OCI-LY7 (cell line): ENCODE results near the gene ATAD1. TPM values are rescaled to one million over a fixed set of nuclear protein-coding genes. Genes with fewer than 3 reads are reported as not detected.

ENCODE experiments used
- BruUV-seq: library from RNA; stranded (reverse); fragments of 400-500 nt; replicated peaks from 2 replicates; lab custom pipeline; 2021; lab: Mats Ljungman, UMichigan
- CTCF ChIA-PET: fragments of 300-600 bp; sonication (Branson Sonifier 250); formaldehyde crosslinking; loops from one replicate; lab custom pipeline; 2022; ENCODE audit warnings: antibody characterized with exemption; ENCODE audit not compliant: unreplicated experiment; lab: Charles Lee
- POLR2A ChIA-PET: fragments of 300-600 bp; sonication (Branson Sonifier 250); formaldehyde crosslinking; loops from one replicate; lab custom pipeline; 2022; ENCODE audit warnings: antibody characterized with exemption; lab: Charles Lee
- DNase-seq: peaks from one replicate; pipeline ENCODE4 v3.0.0-alpha.2; 2015; ENCODE audit warnings: low spot score
- H2AFZ ChIP-seq: fragments of 200-600 bp; sonication (generic), shearing (Covaris generic); 2 replicates; pipeline ENCODE4 v1.6.1; 2014; ENCODE audit warnings: mild to moderate bottlenecking, antibody characterized with exemption, low read length, moderate library complexity
- H3K27ac ChIP-seq: fragments of 200-600 bp; sonication (generic); 2 replicates; pipeline ENCODE4 v1.5.1; 2014; ENCODE audit warnings: mixed run types, low read depth, mild to moderate bottlenecking, moderate library complexity, low read length, inconsistent platforms; ENCODE audit not compliant: poor library complexity, severe bottlenecking
- H3K36me3 ChIP-seq: fragments of 200-600 bp; sonication (generic); 2 replicates; pipeline ENCODE4 v1.6.1; 2014; ENCODE audit warnings: mild to moderate bottlenecking, antibody characterized with exemption, low read length, moderate library complexity, mixed read lengths; ENCODE audit not compliant: insufficient read depth
- H3K4me1 ChIP-seq: fragments of 200-600 bp; sonication (generic); 2 replicates; pipeline ENCODE4 v1.5.1; 2014; ENCODE audit warnings: mild to moderate bottlenecking, low read length; ENCODE audit not compliant: insufficient read depth, poor library complexity, severe bottlenecking
- H3K4me2 ChIP-seq: fragments of 200-600 bp; sonication (generic); 2 replicates; pipeline ENCODE4 v1.6.1; 2014; ENCODE audit warnings: mild to moderate bottlenecking, low read length
- H3K4me3 ChIP-seq: fragments of 200-600 bp; sonication (generic); 2 replicates; pipeline ENCODE4 v1.5.1; 2014; ENCODE audit warnings: mild to moderate bottlenecking, low read depth, low read length; ENCODE audit not compliant: poor library complexity, severe bottlenecking
- H3K79me2 ChIP-seq: fragments of 200-600 bp; sonication (generic); 2 replicates; pipeline ENCODE4 v1.6.1; 2016; ENCODE audit warnings: low read depth, mild to moderate bottlenecking, low read length, moderate library complexity, mixed read lengths; ENCODE audit not compliant: insufficient read depth
- H3K9me2 ChIP-seq: fragments of 200-600 bp; sonication (generic); 2 replicates; pipeline ENCODE4 v1.6.1; 2016; ENCODE audit warnings: mild to moderate bottlenecking, low read length, mixed read lengths; ENCODE audit not compliant: insufficient read depth
- H3K9me3 ChIP-seq: fragments of 200-600 bp; sonication (generic); 2 replicates; pipeline ENCODE4 v1.6.1; 2014; ENCODE audit warnings: mild to moderate bottlenecking, mixed run types, low read length, mixed read lengths
- H4K20me1 ChIP-seq: fragments of 200-600 bp; sonication (generic); 2 replicates; pipeline ENCODE4 v1.6.1; 2014; ENCODE audit warnings: mild to moderate bottlenecking, antibody characterized with exemption, low read length, moderate library complexity, mixed read lengths; ENCODE audit not compliant: insufficient read depth
- CTCF ChIP-seq: fragments of 200-600 bp; sonication (generic); conservative IDR thresholded peaks from 2 replicates; pipeline ENCODE4 v1.5.1; 2014; ENCODE audit warnings: mild to moderate bottlenecking, antibody characterized with exemption, low read length, moderate library complexity, mixed read lengths
- EZH2phosphoT487 ChIP-seq: fragments of 200-600 bp; sonication (generic); IDR thresholded peaks from 2 replicates; pipeline ENCODE4 v1.6.1; 2018; ENCODE audit warnings: low read depth, borderline replicate concordance, mild to moderate bottlenecking, mixed run types, antibody characterized with exemption, low read length, moderate library complexity, mixed read lengths
- intact Hi-C: fragments of 100-400 bp; cut with micrococcal nuclease; formaldehyde crosslinking; loops from one replicate; pipeline ENCODE4 v1.10.0; 2022; ENCODE audit not compliant: unreplicated experiment
- total RNA-seq, 2 experiments: library from RNA; depleted of rRNA in 1 of 2; stranded (reverse); fragments of >200 nt in 1 of 2; shearing (Covaris generic) in 1 of 2; gene quantifications; 2 replicates each; pipeline ENCODE4 v1.2.3, GENCODE V29; 2014 to 2022

Gene ATAD1
- total RNA-seq, 2 experiments from 2014 or later: 19.6 to 47.7 TPM

- no peak for TF ChIP-seq CTCF
- TF ChIP-seq EZH2phosphoT487: no peak
- no peaks in the 10 kb centered on the region for H3K9me2 ChIP-seq
- CTCF ChIA-PET: no interaction called here
- H3K27ac ChIP-seq: peak overlapping the region; percentile 79
- H3K4me1 ChIP-seq: peaks cover 28% of the 10 kb centered on the region
- H3K4me3 ChIP-seq: peak overlapping the region; percentile 86
- H3K79me2 ChIP-seq: peaks cover 58% of the 10 kb centered on the region
- H3K4me2 ChIP-seq: peak overlapping the region; percentile 76
- peaks cover 17% of the 10 kb centered on the region; the same call in 1 of the 2 replicates for H4K20me1 ChIP-seq
- intact Hi-C loops: loop anchor here (5.0 kb wide), 3 partner anchors 295 to 1175 kb away; partner anchors contain the start of genes FAS and STAMBPL1
- POLR2A ChIA-PET: interaction anchor here (3.4 to 3.6 kb wide), 2 partner anchors 11 to 569 kb away, joined by 17 to 18 read pairs; no protein-coding TSS in a partner anchor
- H2AFZ ChIP-seq: peak overlapping the region; percentile 83; the same call in 1 of the 2 replicates
- no TSS peak for BruUV-seq
- DNase-seq: no peak
- 0 out of 2 replicates have a peak, but pooled peaks cover 3% of the 10 kb centered on the region for H3K9me3 ChIP-seq
- peaks cover 33% of the 10 kb centered on the region for H3K36me3 ChIP-seq
These were observed 973 bp downstream of the ATAD1 start for GRCh38 chr10:87816898-87817608.

- H3K27ac ChIP-seq: peak overlapping the region; percentile 79
- H3K4me1 ChIP-seq: peaks cover 28% of the 10 kb centered on the region
- 0 out of 2 replicates have a peak, but pooled peaks cover 3% of the 10 kb centered on the region for H3K9me3 ChIP-seq
- H3K4me3 ChIP-seq: peak overlapping the region; percentile 86
- H3K36me3 ChIP-seq: peaks cover 40% of the 10 kb centered on the region
- no peaks in the 10 kb centered on the region for H3K9me2 ChIP-seq
- no peak overlapping the region for H2AFZ ChIP-seq
- H3K79me2 ChIP-seq: peaks cover 65% of the 10 kb centered on the region
- BruUV-seq: TSS peak; percentile 58
- ChIA-PET CTCF (no interaction called here), POLR2A (interaction anchor here (0.6 to 2.7 kb wide), 4 partner anchors 12 to 803 kb away, joined by 3 to 14 read pairs (median 3); no protein-coding TSS in a partner anchor)
- H3K4me2 ChIP-seq: peak overlapping the region; percentile 76
- intact Hi-C loops: loop anchor here (5.0 kb wide), 3 partner anchors 296 to 1176 kb away; partner anchors contain the start of genes FAS and STAMBPL1
- no peak for DNase-seq
- no peak for TF ChIP-seq EZH2phosphoT487
- TF ChIP-seq CTCF: peak; percentile 33
- peaks cover 17% of the 10 kb centered on the region; the same call in 1 of the 2 replicates for H4K20me1 ChIP-seq
These were observed 1.7 kb downstream of the ATAD1 start for GRCh38 chr10:87816163-87816897.
